Common myeloid progenitor, CD34-positive (primary cell): ENCODE results near the gene KATNAL1.

Source experiments
- CTCF ChIA-PET: fragments of 350-600 bp; sonication (Branson Sonifier 250); formaldehyde crosslinking; loops from one replicate; lab custom pipeline; 2021; ENCODE audit warnings: antibody characterized with exemption; lab: Charles Lee
- POLR2A ChIA-PET: fragments of 350-600 bp; sonication (Branson Sonifier 250); formaldehyde crosslinking; loops from one replicate; lab custom pipeline; 2021; ENCODE audit warnings: antibody characterized with exemption; lab: Charles Lee
- DNase-seq, 3 donors: peaks; one replicate each; pipeline versions ENCODE4 v3.0.0 to v3.0.0-alpha.2; 2013
- H3K27ac ChIP-seq, 2 experiments: 1 replicate in 1 of 2; 2 replicates in 1 of 2; pipeline ENCODE4 v1.7.0; 2013; ENCODE audit warnings: inconsistent platforms in 2 of 2, low read length in 2 of 2, mild to moderate bottlenecking in 2 of 2, low read depth in 1 of 2, moderate library complexity in 1 of 2; ENCODE audit not compliant: severe bottlenecking in 2 of 2, insufficient read depth in 1 of 2, poor library complexity in 1 of 2
- H3K27me3 ChIP-seq, 5 experiments: replicated peaks in 2 of 5; 1 replicate in 3 of 5; 2 replicates in 2 of 5; pipeline versions ENCODE4 v1.6.1 to v1.7.0; 2013; ENCODE audit warnings: low read length in 4 of 5, mild to moderate bottlenecking in 2 of 5, moderate library complexity in 2 of 5, inconsistent platforms in 1 of 5; ENCODE audit not compliant: insufficient read depth in 5 of 5, control insufficient read depth in 4 of 5
- H3K36me3 ChIP-seq, 4 experiments: 1 replicate in 2 of 4; 2 replicates in 2 of 4; pipeline versions ENCODE4 v1.6.1 to v1.7.0; 2013; ENCODE audit warnings: low read length in 3 of 4, control low read depth in 1 of 4, mild to moderate bottlenecking in 1 of 4; ENCODE audit not compliant: control insufficient read depth in 4 of 4, insufficient read depth in 4 of 4
- H3K4me1 ChIP-seq, 4 experiments: 1 replicate in 3 of 4; 2 replicates in 1 of 4; pipeline versions ENCODE4 v1.6.1 to v1.7.1; 2013; ENCODE audit warnings: low read length in 3 of 4, mild to moderate bottlenecking in 3 of 4, control low read depth in 1 of 4, inconsistent platforms in 1 of 4, moderate library complexity in 1 of 4; ENCODE audit not compliant: control insufficient read depth in 4 of 4, insufficient read depth in 4 of 4; ENCODE audit errors: control extremely low read depth in 1 of 4
- H3K4me3 ChIP-seq, 7 experiments: 1 replicate in 4 of 7; 2 replicates in 3 of 7; pipeline versions ENCODE4 v1.5.1 to v1.7.0; 2013; ENCODE audit warnings: mild to moderate bottlenecking in 7 of 7, low read length in 6 of 7, moderate library complexity in 6 of 7, inconsistent platforms in 2 of 7, low read depth in 2 of 7, control low read depth in 1 of 7; ENCODE audit not compliant: insufficient read depth in 4 of 7, control insufficient read depth in 1 of 7; ENCODE audit errors: extremely low read depth in 1 of 7
- H3K9me3 ChIP-seq, 5 experiments: 1 replicate in 4 of 5; 2 replicates in 1 of 5; pipeline versions ENCODE4 v1.6.1 to v1.7.1; 2013; ENCODE audit warnings: low read length in 4 of 5, mild to moderate bottlenecking in 2 of 5, inconsistent platforms in 1 of 5, low read depth in 1 of 5, moderate library complexity in 1 of 5; ENCODE audit not compliant: control insufficient read depth in 4 of 5, insufficient read depth in 2 of 5; ENCODE audit errors: control extremely low read depth in 1 of 5
- WGBS: methylation state at CpG from one replicate; pipeline ENCODE4 v1.1.5; 2013; ENCODE audit not compliant: insufficient coverage; 5-methylcytosine and 5-hydroxymethylcytosine counted together

Gene KATNAL1

DNA sequence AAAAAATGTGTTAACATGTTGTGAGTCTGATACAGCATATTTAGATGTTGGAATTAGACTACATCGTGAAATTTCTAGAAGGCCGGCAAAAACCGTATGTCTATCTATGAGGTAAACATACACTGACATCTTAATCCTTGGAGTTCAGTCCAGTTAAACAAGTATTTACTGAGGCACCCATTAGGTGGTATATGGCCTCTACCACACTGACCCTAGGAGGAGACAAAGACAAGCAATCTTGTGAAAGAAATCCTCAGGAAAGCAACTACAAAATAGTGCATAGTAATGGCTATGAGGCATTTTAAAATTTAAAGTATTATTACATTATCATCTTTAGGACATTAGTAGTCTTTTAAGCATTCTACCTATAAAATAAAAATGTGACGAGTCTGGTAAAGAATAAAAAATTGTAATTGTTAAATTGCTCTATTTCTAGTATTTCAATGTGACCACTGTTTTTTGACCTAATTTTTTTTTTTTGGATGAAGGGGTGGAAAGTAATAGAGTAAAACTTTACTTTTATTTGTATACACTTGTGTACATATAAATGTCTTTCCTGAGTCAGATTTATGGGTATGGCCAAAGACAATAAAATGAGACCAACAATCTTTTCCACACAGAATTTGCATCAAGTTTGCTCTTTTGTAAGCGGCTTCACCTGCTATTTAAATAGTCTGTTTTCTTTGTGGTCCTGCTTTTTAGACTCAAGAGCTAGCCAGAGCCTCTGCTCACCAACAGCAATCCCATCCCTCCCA is 50.5 kb downstream of the KATNAL1 start:
- 100% methylated on average over 4 of the region's 5 CpGs for WGBS
- CTCF ChIA-PET: no interaction called here
- Histone ChIP-seq H3K36me3 (peaks cover 3 to 15% (median 5%) of the 10 kb centered on the region in 4 experiments), H3K27ac (no peak overlapping the region), H3K4me1 (no peaks in the 10 kb centered on the region), H3K9me3 (no peaks in the 10 kb centered on the region), H3K4me3 (no peak overlapping the region), H3K27me3 (no peaks in the 10 kb centered on the region)
- peak; percentile 4 to 6 (median 6) for DNase-seq
- POLR2A ChIA-PET: no interaction called here

DNA sequence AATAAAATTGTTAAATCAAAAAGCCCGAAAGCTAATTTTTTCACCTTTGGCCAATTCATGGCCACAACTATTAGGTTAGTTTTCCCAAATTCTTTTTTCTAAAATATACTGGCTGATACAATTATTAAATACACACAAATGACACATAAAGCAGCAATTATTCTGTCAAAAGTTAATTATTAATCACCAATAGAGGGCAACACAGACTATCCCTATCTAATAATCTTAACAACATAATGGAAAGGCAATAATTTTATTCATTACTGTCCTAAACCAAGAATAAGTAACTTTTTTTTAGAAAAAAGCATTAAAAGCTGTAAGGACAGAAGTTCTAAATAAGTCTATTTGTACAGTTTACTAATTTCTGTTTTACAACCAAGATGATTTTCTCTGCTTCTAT is 51.7 kb downstream of the KATNAL1 start:
- Histone ChIP-seq H3K9me3 (no peaks in the 10 kb centered on the region), H3K27me3 (no peaks in the 10 kb centered on the region), H3K36me3 (peaks cover 3 to 15% (median 5%) of the 10 kb centered on the region in 4 experiments), H3K4me1 (no peaks in the 10 kb centered on the region), H3K4me3 (no peak overlapping the region), H3K27ac (no peak overlapping the region)
- ChIA-PET POLR2A (no interaction called here), CTCF (no interaction called here)
- peak in 2 of 3 donors; percentile 6 to 12 for DNase-seq
- WGBS: no CpG with 5 or more reads among the region's 1 CpG

- DNase-seq: no peak
- CTCF ChIA-PET: interaction anchor here (0.6 to 1.5 kb wide), 2 partner anchors 20 to 68 kb away, joined by 3 to 4 read pairs; no protein-coding TSS in a partner anchor
Observed at GRCh38 chr13:30253830-30254229, 53.5 kb downstream of the KATNAL1 start.

GRCh38 chr13:30247406-30247805 is 59.9 kb downstream of the KATNAL1 start:
- no peak for DNase-seq
- H3K4me3 ChIP-seq: no peak overlapping the region
- H3K27ac ChIP-seq: no peak overlapping the region
- H3K36me3 ChIP-seq: peaks cover 0 to 15% (median 5%) of the 10 kb centered on the region in 4 experiments
- ChIA-PET POLR2A (no interaction called here), CTCF (no interaction called here)
- H3K27me3 ChIP-seq: no peaks in the 10 kb centered on the region
- H3K4me1 ChIP-seq: no peaks in the 10 kb centered on the region
- peaks cover 0 to 17% (median 2%) of the 10 kb centered on the region in 5 experiments for H3K9me3 ChIP-seq
- no CpG with 5 or more reads among the region's 2 CpGs for WGBS

More at GRCh38 chr13:30253830-30254229, 53.5 kb downstream of the KATNAL1 start:
- H3K27me3 ChIP-seq: no peaks in the 10 kb centered on the region
- no peak overlapping the region for H3K27ac ChIP-seq
- no peaks in the 10 kb centered on the region for H3K4me1 ChIP-seq
- peaks cover 0 to 12% (median 2%) of the 10 kb centered on the region in 5 experiments for H3K9me3 ChIP-seq
- POLR2A ChIA-PET: no interaction called here
- WGBS: 97% methylated on average over 6 of the region's 7 CpGs
- H3K36me3 ChIP-seq: peaks cover 9 to 15% (median 12%) of the 10 kb centered on the region in 4 experiments
- no peak overlapping the region for H3K4me3 ChIP-seq

- CTCF ChIA-PET: no interaction called here
- Histone ChIP-seq H3K4me3 (no peak overlapping the region), H3K9me3 (no peaks in the 10 kb centered on the region), H3K27me3 (no peaks in the 10 kb centered on the region), H3K27ac (no peak overlapping the region), H3K36me3 (peaks cover 0 to 12% (median 5%) of the 10 kb centered on the region in 4 experiments), H3K4me1 (no peaks in the 10 kb centered on the region)
- 100% methylated on average over 2 of the region's 2 CpGs for WGBS
- POLR2A ChIA-PET: no interaction called here
- DNase-seq: no peak
Observed at GRCh38 chr13:30241532-30241931, 65.8 kb downstream of the KATNAL1 start.

GRCh38 chr13:30240608-30241007 is 66.7 kb downstream of the KATNAL1 start:
- DNase-seq: no peak
- no peaks in the 10 kb centered on the region for H3K4me1 ChIP-seq
- H3K9me3 ChIP-seq: no peaks in the 10 kb centered on the region
- ChIA-PET CTCF (no interaction called here), POLR2A (no interaction called here)
- H3K27me3 ChIP-seq: no peaks in the 10 kb centered on the region
- no CpG with 5 or more reads among the region's 2 CpGs for WGBS
- H3K36me3 ChIP-seq: peaks cover under 1 to 19% (median 5%) of the 10 kb centered on the region in 4 experiments
- H3K27ac ChIP-seq: no peak overlapping the region
- H3K4me3 ChIP-seq: no peak overlapping the region

DNA sequence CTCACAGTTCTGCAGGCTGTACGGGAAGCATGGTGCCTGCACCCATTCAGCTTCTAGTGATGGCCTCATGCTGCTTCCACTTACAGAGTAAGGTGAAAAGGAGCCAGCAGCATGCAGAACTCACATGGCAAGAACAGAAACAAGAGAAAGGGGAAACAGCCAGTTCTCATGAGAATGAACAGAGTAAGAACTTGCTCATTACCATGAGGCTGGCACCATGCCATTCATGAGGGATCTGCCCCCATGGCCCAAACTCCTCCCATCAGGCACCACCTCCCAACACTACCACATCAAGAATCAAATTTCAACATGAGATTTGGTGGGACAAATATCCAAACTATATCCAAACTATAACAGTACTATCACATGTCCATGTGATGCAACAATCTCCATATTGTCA is 72.1 kb downstream of the KATNAL1 start:
- ChIA-PET POLR2A (no interaction called here), CTCF (no interaction called here)
- H3K27me3 ChIP-seq: no peaks in the 10 kb centered on the region
- no peaks in the 10 kb centered on the region for H3K4me1 ChIP-seq
- no peak overlapping the region for H3K27ac ChIP-seq
- peaks cover 8 to 30% (median 11%) of the 10 kb centered on the region in 4 experiments for H3K36me3 ChIP-seq
- peaks cover 0 to 9% (median 0%) of the 10 kb centered on the region in 5 experiments for H3K9me3 ChIP-seq
- no peak overlapping the region for H3K4me3 ChIP-seq
- DNase-seq: no peak
- 100% methylated on average over 1 of the region's 1 CpG for WGBS
